HG02678 (cell line): ENCODE results near the gene PGBD5.
"Not testable (repeated sequence)": the region's sequence is repeated elsewhere in the genome, so short reads cannot be mapped to it uniquely, and the experiment has no call there.

ENCODE experiments used
- ATAC-seq: cut with Tn5 transposase; IDR thresholded peaks from one replicate; pipeline ENCODE4 v1.9.1; 2021; ENCODE audit warnings: mild to moderate bottlenecking, moderate library complexity; ENCODE audit not compliant: unreplicated experiment

PGBD5 gene

DNA sequence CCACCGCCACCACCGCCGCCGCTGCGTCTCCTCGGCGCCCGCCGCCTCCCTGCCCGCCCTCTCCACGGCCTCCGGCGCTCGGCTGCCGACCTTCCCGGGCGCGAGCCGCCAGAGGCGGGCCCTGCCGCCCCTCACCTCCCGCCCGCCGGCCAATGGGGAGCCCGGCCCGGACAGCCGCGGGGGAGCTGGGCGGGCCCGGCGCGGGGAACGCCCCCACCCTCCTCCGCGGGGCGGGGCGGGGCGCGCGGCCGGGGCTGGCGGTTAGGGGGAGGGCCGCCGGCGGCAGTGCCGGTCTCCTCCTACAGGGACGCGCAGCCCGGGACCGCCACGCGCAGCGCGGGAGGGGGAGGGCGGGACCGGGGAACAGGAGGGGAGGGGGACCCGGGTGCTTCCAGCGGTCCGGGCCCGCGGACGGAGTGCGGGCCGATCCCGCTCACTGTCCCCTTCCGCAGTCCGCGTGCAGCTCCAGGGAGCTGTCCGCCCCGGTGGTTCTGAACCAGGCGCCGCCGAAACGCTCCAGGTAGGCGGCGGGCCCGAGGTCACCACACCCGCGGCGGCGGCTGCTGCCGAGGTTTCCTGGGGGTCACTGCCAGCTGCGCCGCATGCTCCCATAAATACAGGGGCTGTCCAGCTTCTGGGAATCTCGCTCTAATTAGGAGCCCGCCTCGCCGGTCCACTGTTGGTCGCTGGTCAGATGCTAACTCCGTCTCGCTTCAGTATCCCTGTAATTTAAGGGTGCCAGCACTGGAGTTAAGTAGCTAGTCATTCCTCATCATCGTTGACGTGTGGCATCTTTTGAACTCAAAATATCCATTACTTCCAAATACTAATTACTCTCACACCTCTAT, at the start of gene PGBD5:
PGBD5 (minus strand) TSS at position 87 of the 848 bp plus-strand sequence. CDS start 404 bp downstream, outside the sequence.
- ATAC-seq: peak; percentile 91

GRCh38 chr1:230474924-230475323, 48.8 kb upstream of the PGBD5 start:
- ATAC-seq: not testable (repeated sequence)

- ATAC-seq: not testable (repeated sequence)
These were observed 44.6 kb upstream of the PGBD5 start for GRCh38 chr1:230470750-230471149.

GRCh38 chr1:230469271-230469670, 43.1 kb upstream of the PGBD5 start:
- no peak for ATAC-seq

GRCh38 chr1:230465691-230466090, 39.6 kb upstream of the PGBD5 start:
- no peak for ATAC-seq

DNA sequence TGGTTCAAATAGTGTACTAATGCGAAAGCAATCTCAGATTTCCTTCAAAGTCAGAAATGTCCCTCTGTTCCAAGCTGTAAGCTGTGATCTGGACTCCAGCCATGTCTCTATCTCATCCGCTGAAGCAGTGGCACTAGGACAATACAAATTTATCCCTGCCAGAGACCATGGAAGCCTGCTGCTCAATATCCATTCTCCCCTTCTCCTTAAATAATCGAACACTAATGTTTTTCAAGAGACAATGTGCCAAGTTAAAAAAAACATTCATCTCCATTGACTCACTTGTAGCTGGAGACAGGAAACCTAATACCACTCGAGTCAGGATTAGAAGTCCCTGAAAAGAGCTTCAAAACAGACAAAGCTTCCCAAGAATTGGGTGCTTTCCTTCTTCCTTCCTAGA, 38.5 kb upstream of the PGBD5 start:
- ATAC-seq: no peak

GRCh38 chr1:230463760-230464159, 37.6 kb upstream of the PGBD5 start:
- no peak for ATAC-seq

- ATAC-seq: no peak
These were observed 37.2 kb upstream of the PGBD5 start for GRCh38 chr1:230463326-230463725.

DNA sequence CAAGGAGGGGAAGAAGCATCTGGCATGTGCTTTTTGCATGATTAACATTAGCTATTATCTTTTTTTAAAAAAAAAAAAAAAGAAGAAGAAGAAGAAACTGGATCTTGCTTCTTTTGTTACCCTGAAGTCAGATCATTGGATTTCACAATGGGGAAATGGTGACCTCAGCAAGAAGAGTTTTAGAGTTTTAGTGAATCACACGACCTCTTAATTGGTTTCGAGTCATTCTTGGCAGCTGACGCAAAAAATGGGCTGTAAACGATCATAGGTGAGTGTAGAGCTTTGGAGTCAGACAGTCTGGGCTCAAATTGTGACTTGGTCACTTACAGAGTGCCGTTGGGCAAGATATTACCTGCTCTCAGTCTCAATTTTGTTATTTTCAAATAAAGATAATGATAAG, 33.3 kb upstream of the PGBD5 start:
- ATAC-seq: no peak

GRCh38 chr1:230458509-230458908, 32.4 kb upstream of the PGBD5 start:
- ATAC-seq: no peak

GRCh38 chr1:230456478-230456877, 30.3 kb upstream of the PGBD5 start:
- ATAC-seq: no peak

- no peak for ATAC-seq
These were observed 29.2 kb upstream of the PGBD5 start for GRCh38 chr1:230455291-230455690.

- ATAC-seq: no peak
These were observed 27.2 kb upstream of the PGBD5 start for GRCh38 chr1:230453377-230453776.

GRCh38 chr1:230441183-230442029, 15.3 kb upstream of the PGBD5 start:
- no peak for ATAC-seq

GRCh38 chr1:230435108-230435507, 9.0 kb upstream of the PGBD5 start:
- no peak for ATAC-seq

DNA sequence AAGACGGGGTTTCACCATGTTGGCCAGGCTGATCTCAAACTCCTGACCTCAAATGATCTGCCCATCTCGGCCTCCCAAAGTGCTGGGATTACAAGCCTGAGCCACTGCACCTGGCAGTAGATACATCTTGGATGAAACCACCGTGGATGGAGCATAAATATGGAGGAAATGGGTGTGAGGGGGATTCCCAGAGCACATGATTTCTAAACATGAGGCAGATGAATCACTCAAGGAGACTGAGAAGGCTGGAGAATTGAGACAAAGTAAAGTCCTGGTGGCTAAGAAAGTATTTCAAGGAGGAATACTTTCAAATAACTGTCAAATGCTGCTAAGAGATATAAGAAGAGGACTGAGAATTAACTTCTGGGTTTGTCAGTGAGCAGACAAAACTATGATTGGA, 5.4 kb upstream of the PGBD5 start:
- no peak for ATAC-seq

DNA sequence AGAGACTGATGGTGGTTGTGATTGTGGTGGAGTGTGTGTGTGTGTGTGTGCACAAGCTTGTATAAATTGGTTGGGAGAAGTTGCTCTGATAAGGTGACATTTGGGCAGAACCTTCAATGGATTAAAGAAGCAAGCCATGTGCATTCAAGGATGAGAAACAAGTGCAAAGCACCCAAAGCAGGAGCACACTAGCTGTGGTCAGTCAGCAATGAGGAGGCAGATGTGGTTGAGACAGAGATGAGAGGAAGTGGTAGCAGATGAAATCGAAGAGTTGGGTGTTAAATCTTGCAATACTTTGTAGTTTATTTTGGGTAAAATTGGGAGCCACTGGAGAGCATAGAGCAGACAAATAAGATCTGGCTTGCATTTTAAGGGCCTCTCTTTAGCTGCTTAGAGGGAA, 4.4 kb upstream of the PGBD5 start:
- no peak for ATAC-seq

- no peak for ATAC-seq
These were observed 3.1 kb upstream of the PGBD5 start for GRCh38 chr1:230429067-230429735.

DNA sequence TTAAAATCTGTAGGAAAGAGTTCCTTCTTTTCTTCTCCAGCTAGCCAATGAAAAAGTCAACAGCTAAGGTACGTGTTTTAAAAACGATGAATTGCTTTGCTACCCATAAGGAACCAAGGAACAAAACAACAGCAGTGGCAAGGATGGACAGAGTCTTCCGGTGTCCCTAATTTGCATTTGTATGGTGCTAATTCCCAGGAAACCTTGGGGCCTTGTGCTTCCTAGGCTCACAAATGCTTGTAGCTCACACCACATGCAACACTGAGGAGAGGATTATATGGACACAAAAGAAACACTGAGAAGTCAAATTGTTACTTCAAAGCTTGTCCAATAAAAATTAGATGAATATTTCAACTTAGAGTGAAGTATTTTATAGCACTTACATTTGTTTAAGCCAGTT, 1.8 kb upstream of the PGBD5 start:
- no peak for ATAC-seq

DNA sequence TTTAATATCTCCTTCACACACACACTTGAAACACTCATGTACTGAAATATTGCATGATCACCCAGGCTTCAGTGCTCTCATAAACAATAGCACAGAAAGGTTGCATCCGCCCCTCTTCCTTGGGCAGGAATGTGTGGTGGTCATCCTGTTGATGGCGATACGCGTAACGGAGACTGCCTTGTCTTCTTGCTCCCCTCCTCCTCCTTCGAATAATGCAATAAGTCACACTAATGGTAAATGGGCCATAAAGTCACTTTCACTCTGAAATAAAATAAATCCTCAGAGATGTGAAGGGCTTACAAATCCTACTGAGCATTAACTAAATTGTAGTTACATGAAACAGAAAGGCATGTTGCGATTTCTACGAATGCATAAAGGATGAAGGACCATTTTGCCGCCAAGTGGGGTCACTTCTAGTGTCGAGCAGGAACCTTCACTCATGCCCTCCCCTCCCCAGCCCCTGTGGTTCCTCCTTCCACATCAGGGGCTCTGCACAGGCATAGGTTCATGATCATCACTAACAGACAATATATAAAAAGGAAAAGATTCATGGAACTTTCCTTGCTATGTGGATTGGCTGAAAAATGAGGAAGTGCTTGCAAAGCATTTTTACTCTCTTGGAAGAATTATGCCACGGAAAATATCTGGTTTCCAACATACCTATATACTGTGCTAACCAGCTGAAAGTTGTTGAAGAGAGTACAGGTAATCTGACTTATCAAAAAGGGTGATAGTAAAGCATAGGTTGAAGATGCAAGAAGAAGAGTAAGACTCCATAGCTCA, 1.2 kb upstream of the PGBD5 start:
- no peak for ATAC-seq
